Smooth muscle cell (in vitro differentiated cells): Measurements from ENCODE around the gene EPO. TPM values are rescaled to one million over a fixed set of nuclear protein-coding genes. Genes with fewer than 3 reads are reported as not detected.

Source experiments
- DNase-seq: peaks from one replicate; lab custom pipeline; 2025; ENCODE audit not compliant: unreplicated experiment; lab: John Stamatoyannopoulos, UW
- H2AFZ ChIP-seq: fragments of 200-600 bp; sonication (generic); 2 replicates; pipeline ENCODE4 v1.6.0; 2016; ENCODE audit warnings: antibody characterized with exemption, low read depth, mild to moderate bottlenecking
- H3F3A ChIP-seq: fragments of 200-600 bp; sonication (generic); 2 replicates; pipeline ENCODE4 v1.6.0; 2017; ENCODE audit warnings: antibody characterized with exemption, low read depth
- H3K27ac ChIP-seq: fragments of 200-600 bp; sonication (generic); 2 replicates; pipeline ENCODE4 v1.5.1; 2016; ENCODE audit warnings: low read depth, mild to moderate bottlenecking
- H3K27me3 ChIP-seq: fragments of 200-600 bp; sonication (generic); 2 replicates; pipeline ENCODE4 v1.6.1; 2016; ENCODE audit warnings: low read depth, mild to moderate bottlenecking
- H3K36me3 ChIP-seq: fragments of 200-600 bp; sonication (generic); 2 replicates; pipeline ENCODE4 v1.5.1; 2016; ENCODE audit warnings: low read depth
- H3K4me1 ChIP-seq: fragments of 200-600 bp; sonication (generic); 2 replicates; pipeline ENCODE4 v1.5.1; 2016; ENCODE audit warnings: low read depth
- H3K4me2 ChIP-seq: fragments of 200-600 bp; sonication (generic); 2 replicates; pipeline ENCODE4 v1.6.0; 2016; ENCODE audit warnings: mild to moderate bottlenecking
- H3K4me3 ChIP-seq: fragments of 200-600 bp; sonication (generic); 2 replicates; pipeline ENCODE4 v1.5.1; 2016; ENCODE audit warnings: mild to moderate bottlenecking
- H3K79me2 ChIP-seq: fragments of 200-600 bp; sonication (generic); 2 replicates; pipeline ENCODE4 v1.6.0; 2016; ENCODE audit warnings: low read depth, mild to moderate bottlenecking
- H3K9ac ChIP-seq: fragments of 200-600 bp; sonication (generic); 2 replicates; pipeline ENCODE4 v1.6.0; 2016; ENCODE audit warnings: low read depth
- H3K9me3 ChIP-seq: fragments of 200-600 bp; sonication (generic); replicated peaks from 2 replicates; pipeline ENCODE4 v1.5.1; 2016; ENCODE audit warnings: low read depth
- H4K20me1 ChIP-seq: fragments of 200-600 bp; sonication (generic); 2 replicates; pipeline ENCODE4 v1.6.0; 2016; ENCODE audit warnings: low read depth
- CTCF ChIP-seq: fragments of 200-600 bp; sonication (generic); IDR thresholded peaks from 2 replicates; pipeline ENCODE4 v1.5.1; 2017; ENCODE audit warnings: borderline replicate concordance, mild to moderate bottlenecking, antibody characterized with exemption; ENCODE audit not compliant: insufficient read depth, poor library complexity, severe bottlenecking
- WGBS: methylation state at CpG from one replicate; pipeline ENCODE4 v1.1.7; 2016; ENCODE audit warnings: low lambda C conversion rate; 5-methylcytosine and 5-hydroxymethylcytosine counted together
- polyA plus RNA-seq: library from polyadenylated mRNA; unstranded; fragments of >200 nt; fragmentation: Nextera tagmentation; extraction: Ambion mirVana; gene quantifications from 2 replicates; pipeline ENCODE4 v1.2.1, GENCODE V29; 2016
- total RNA-seq: library from RNA; depleted of rRNA; stranded (reverse); fragments of >200 nt; gene quantifications from 2 replicates; pipeline ENCODE4 v1.2.3, GENCODE V29; 2014

Gene EPO
- total and polyA plus RNA-seq, 2 experiments from 2014 or later: not detected

GRCh38 chr7:100686822-100687211 lies 33.5 kb upstream of the EPO start:
- TF ChIP-seq CTCF: no peak
- no peak overlapping the region for H2AFZ ChIP-seq
- no peaks in the 10 kb centered on the region for H3F3A ChIP-seq
- peaks cover 38% of the 10 kb centered on the region for H3K79me2 ChIP-seq
- no peak overlapping the region for H3K4me2 ChIP-seq
- peaks cover 8% of the 10 kb centered on the region for H3K4me1 ChIP-seq
- peaks cover 67% of the 10 kb centered on the region for H4K20me1 ChIP-seq
- H3K27ac ChIP-seq: no peak overlapping the region
- H3K36me3 ChIP-seq: no peaks in the 10 kb centered on the region
- no peak for DNase-seq
- H3K4me3 ChIP-seq: no peak overlapping the region
- no peaks in the 10 kb centered on the region for H3K27me3 ChIP-seq
- no peaks in the 10 kb centered on the region for H3K9me3 ChIP-seq
- WGBS: 97% methylated on average over 11 of the region's 17 CpGs
- no peak overlapping the region for H3K9ac ChIP-seq

- no peak for DNase-seq
- Histone ChIP-seq H2AFZ (no peak overlapping the region), H3K9ac (no peak overlapping the region), H3K27me3 (no peaks in the 10 kb centered on the region), H3K4me1 (peaks cover 13% of the 10 kb centered on the region), H3K36me3 (no peaks in the 10 kb centered on the region), H4K20me1 (peaks cover 67% of the 10 kb centered on the region), H3K4me3 (no peak overlapping the region), H3K79me2 (peaks cover 42% of the 10 kb centered on the region), H3K27ac (no peak overlapping the region), H3F3A (no peaks in the 10 kb centered on the region), H3K4me2 (no peak overlapping the region), H3K9me3 (no peaks in the 10 kb centered on the region)
- TF ChIP-seq CTCF: no peak
- WGBS: 98% methylated on average over 12 of the region's 22 CpGs
These were observed 33.0 kb upstream of the EPO start for GRCh38 chr7:100687261-100687660.

GRCh38 chr7:100687751-100688300 lies 32.4 kb upstream of the EPO start:
- 68% methylated on average over 23 of the region's 25 CpGs for WGBS
- Histone ChIP-seq H3K4me1 (peaks cover 18% of the 10 kb centered on the region), H3K9me3 (no peaks in the 10 kb centered on the region), H4K20me1 (peaks cover 67% of the 10 kb centered on the region), H3K79me2 (peaks cover 48% of the 10 kb centered on the region), H3F3A (no peaks in the 10 kb centered on the region), H3K27ac (no peak overlapping the region), H3K4me2 (no peak overlapping the region), H3K27me3 (no peaks in the 10 kb centered on the region), H2AFZ (no peak overlapping the region), H3K36me3 (no peaks in the 10 kb centered on the region), H3K9ac (no peak overlapping the region), H3K4me3 (no peak overlapping the region)
- no peak for TF ChIP-seq CTCF
- DNase-seq: no peak

GRCh38 chr7:100688326-100688860 lies 31.9 kb upstream of the EPO start:
- H3K4me2 ChIP-seq: no peak overlapping the region
- peaks cover 22% of the 10 kb centered on the region for H3K4me1 ChIP-seq
- no peak overlapping the region for H3K27ac ChIP-seq
- TF ChIP-seq CTCF: no peak
- no peaks in the 10 kb centered on the region for H3K27me3 ChIP-seq
- H3K9ac ChIP-seq: no peak overlapping the region
- no peak for DNase-seq
- 95% methylated on average over 16 of the region's 16 CpGs for WGBS
- no peak overlapping the region for H3K4me3 ChIP-seq
- H3K9me3 ChIP-seq: no peaks in the 10 kb centered on the region
- peaks cover 67% of the 10 kb centered on the region for H4K20me1 ChIP-seq
- H2AFZ ChIP-seq: no peak overlapping the region
- H3F3A ChIP-seq: no peaks in the 10 kb centered on the region
- peaks cover 54% of the 10 kb centered on the region for H3K79me2 ChIP-seq
- no peaks in the 10 kb centered on the region for H3K36me3 ChIP-seq
